Purkinje cell (primary cell): Measurements from ENCODE around the gene PRPSAP1. TPM values are rescaled to one million over a fixed set of nuclear protein-coding genes. Genes with fewer than 3 reads are reported as not detected.

ENCODE experiments used
- polyA plus RNA-seq: library from polyadenylated mRNA; unstranded; fragments of >200 nt; fragmentation: Nextera tagmentation; gene quantifications from 2 replicates; pipeline ENCODE4 v1.2.1, GENCODE V29; 2014

Gene PRPSAP1, protein sequence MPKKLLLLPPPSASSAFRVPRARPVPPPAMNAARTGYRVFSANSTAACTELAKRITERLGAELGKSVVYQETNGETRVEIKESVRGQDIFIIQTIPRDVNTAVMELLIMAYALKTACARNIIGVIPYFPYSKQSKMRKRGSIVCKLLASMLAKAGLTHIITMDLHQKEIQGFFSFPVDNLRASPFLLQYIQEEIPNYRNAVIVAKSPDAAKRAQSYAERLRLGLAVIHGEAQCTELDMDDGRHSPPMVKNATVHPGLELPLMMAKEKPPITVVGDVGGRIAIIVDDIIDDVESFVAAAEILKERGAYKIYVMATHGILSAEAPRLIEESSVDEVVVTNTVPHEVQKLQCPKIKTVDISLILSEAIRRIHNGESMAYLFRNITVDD
- polyA plus RNA-seq, result 26.9 and 32.5 TPM in 2 replicates

DNA sequence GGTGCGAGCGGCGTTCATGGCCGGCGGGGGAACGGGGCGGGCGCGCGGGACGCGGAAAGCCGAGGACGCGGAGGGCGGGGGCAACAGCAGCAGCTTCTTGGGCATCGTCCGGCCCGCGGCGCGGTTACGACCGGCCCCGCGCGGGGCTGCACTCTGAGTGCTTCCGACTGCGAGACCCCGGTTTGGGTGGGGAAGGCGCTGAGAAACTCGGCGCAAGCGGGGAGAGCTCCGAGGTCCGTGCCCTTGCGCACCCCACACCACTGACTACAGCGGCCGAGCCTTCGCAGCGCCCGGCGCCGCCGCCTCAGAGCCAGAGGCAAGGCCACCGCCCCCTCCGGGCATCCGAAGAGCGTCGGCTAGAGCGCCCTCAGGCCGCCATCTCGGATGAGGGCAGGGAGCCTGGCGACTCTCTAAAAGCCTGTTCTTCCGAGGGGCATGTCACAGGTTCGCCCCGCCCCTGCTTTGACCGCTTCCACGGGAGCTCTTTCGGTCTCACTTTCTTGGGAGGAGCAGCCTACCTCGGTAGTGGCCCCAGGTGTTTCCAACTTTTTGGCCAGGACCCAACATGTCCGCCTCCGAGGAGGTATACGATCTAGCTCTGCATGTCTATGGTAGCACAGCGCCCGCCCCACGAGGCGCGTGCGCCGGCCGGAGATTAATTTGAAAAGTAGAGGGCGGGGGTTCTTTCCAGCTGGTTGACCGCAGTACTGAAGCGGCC lies at the start of gene PRPSAP1:
PRPSAP1 (minus strand) TSS at position 318 of the 718 bp plus-strand sequence; CDS start at position 105, 213 bp downstream.

DNA sequence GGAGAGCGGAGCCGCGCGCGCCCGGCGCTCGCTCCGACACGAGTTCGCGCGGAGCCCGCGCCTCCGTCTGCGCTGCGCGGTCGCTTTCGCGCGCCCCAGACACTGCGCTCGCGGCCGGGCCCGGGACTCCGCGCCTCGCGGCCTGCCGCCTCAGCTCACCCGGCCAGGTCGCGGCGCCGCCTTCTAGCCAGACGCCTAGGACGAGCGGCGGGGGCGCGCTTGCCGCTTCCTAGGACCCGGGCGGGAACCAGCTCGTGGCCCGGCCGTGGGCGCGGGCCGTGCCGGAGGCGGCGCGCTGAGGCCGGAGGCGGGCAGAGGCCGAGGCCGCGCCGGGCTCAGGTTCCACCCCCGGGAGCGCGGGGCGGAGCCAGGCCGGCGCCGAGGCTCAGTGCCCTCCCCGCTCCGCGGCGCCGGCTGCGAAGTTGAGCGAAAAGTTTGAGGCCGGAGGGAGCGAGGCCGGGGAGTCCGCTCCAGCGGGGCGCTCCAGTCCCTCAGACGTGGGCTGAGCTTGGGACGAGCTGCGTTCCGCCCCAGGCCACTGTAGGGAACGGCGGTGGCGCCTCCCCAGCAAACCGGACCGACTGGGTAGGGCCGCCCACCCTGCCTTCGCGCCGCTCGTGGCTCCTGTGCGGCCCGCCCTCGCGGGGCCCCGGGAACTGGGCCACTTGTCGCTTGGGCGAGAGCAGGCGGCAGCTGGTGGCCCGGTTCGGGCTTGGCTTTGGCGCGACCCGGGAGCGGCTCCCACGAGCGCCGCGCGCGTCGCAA lies 30.7 kb upstream of the PRPSAP1 start, which contains the start of gene SPHK1:
SPHK1 (plus strand) TSS at position 388 of the 765 bp plus-strand sequence. CDS start 1,036 bp downstream, outside the sequence.

DNA sequence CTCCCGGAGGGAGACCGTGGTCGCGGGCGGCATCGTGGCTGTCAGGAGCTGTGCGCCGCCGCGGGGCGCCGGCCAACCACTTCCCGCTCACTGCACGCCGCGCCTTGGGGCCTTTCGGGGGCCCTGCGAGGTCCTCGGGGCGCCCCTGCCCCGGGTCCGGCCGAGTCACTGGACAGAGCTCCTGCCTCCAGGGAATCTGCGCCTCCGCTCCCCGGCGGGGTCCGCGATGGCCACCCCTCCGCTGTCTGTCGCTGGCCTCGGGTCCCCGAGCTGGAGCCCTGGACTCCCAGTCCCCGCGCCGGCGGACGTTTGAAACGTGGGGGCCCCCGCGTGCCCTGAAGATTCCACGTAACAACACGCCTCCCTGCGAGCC lies 45.8 kb downstream of the PRPSAP1 start, which contains the start of gene QRICH2:
QRICH2 (minus strand) TSS at position 311 of the 373 bp plus-strand sequence; CDS start at position 33, 278 bp downstream.

DNA sequence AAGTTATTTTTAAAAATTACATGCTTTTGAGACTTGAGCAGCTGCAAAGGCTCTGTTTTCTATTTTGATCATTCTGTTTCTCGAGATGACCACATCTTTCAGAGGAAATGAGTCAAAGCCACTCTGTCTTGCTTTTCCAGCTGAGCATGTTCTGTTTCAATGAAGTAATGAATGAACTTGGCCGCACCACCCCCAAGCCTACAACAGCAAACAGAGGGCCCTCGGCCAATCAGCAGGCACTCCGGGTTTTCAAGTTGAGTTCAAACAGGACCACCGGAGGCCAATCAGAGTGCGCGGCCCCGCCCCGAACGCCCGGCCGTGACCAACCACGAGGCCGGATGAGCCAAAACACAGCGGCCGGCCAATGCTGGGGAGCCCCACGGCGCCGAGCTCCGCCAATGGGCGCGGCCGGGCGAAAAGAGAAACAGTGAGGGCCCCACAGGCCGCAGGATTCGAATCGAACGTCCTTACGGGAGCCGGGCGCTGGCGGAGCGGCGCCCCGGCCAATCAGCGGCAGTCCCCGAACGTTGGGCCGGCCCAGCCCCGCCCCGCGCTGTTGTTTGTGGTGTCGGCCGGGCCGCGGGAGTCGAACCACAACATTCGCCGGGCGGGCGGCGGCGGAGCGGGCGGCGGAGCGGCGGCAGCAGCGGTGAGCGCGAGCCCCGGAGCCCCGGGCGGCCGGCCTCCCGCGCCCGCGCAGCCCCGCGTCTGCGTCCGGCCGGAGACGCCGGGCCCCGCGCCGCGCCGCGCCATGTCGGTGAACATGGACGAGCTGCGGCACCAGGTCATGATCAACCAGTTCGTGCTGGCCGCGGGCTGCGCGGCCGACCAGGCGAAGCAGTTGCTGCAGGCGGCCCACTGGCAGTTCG lies 88.7 kb downstream of the PRPSAP1 start, which contains the start of gene UBALD2:
UBALD2 (plus strand) TSS at position 594 of the 869 bp plus-strand sequence; CDS start at position 752, 158 bp downstream.

Other genes with a start within 250 kb of the PRPSAP1 start
- not detected in 2 replicates for gene FOXJ1, start 212.7 kb downstream of the PRPSAP1 start, polyA plus RNA-seq
- 38.1 and 46.4 TPM in 2 replicates for gene RNF157, start 113.4 kb downstream of the PRPSAP1 start, polyA plus RNA-seq
- gene UBALD2, start 88.6 kb downstream of the PRPSAP1 start, polyA plus RNA-seq, result 0.25 and 3.3 TPM in 2 replicates
- gene QRICH2, start 45.6 kb downstream of the PRPSAP1 start, polyA plus RNA-seq, result 0.21 and 0.31 TPM in 2 replicates
- 0.13 and 0.78 TPM in 2 replicates for gene SPHK1, start 30.7 kb upstream of the PRPSAP1 start, polyA plus RNA-seq
- gene UBE2O, start 99.2 kb upstream of the PRPSAP1 start, polyA plus RNA-seq, result 5.9 and 11.2 TPM in 2 replicates
- gene AANAT, start 113.7 kb upstream of the PRPSAP1 start, polyA plus RNA-seq, result not detected in 2 replicates
- gene RHBDF2, start 147.5 kb upstream of the PRPSAP1 start, polyA plus RNA-seq, result not detected in 2 replicates
- gene CYGB, start 183.8 kb upstream of the PRPSAP1 start, polyA plus RNA-seq, result 0.28 and 0.83 TPM in 2 replicates
- 4.4 and 4.9 TPM in 2 replicates for gene PRCD, start 186.1 kb upstream of the PRPSAP1 start, polyA plus RNA-seq
- gene ST6GALNAC2, start 231.9 kb upstream of the PRPSAP1 start, polyA plus RNA-seq, result not detected in 2 replicates